Thyroid gland (tissue), 4 donors: ENCODE data around the gene TRIP12. TPM values are rescaled to one million over a fixed set of nuclear protein-coding genes. Genes with fewer than 3 reads are reported as not detected.
A peak's percentile ranks its signal among the peaks of the same experiment; 100 is the strongest.

Experiments used
- DNase-seq, 2 donors: peaks; one replicate each; pipeline ENCODE4 v3.0.0-alpha.2; 2019
- H3K27ac ChIP-seq, 3 donors: fragments of 200-600 bp; sonication (generic); 1 replicate in 2 of 3; 2 replicates in 1 of 3; pipeline ENCODE4 v1.5.1; 2016 to 2019; ENCODE audit warnings: mild to moderate bottlenecking in 1 of 3, moderate library complexity in 1 of 3
- H3K27me3 ChIP-seq: fragments of 200-600 bp; sonication (generic); one replicate; pipeline ENCODE4 v1.5.1; 2019
- H3K36me3 ChIP-seq, 2 donors: fragments of 200-600 bp; sonication (generic); one replicate each; pipeline ENCODE4 v1.5.1; 2016 to 2019
- H3K4me1 ChIP-seq, 2 donors: fragments of 200-600 bp; sonication (generic); one replicate each; pipeline ENCODE4 v1.5.1; 2017 to 2019
- H3K4me3 ChIP-seq, 3 donors: fragments of 200-600 bp; sonication (generic); replicated peaks in 1 of 3; 1 replicate in 2 of 3; 2 replicates in 1 of 3; pipeline ENCODE4 v1.5.1; 2016; ENCODE audit warnings: mild to moderate bottlenecking in 1 of 3
- H3K9me3 ChIP-seq: fragments of 200-600 bp; sonication (generic); one replicate; pipeline ENCODE4 v1.5.1; 2017
- CTCF ChIP-seq, 6 experiments: fragments of 200-600 bp in 3 of 6; fragments of 450-650 bp in 3 of 6; sonication (generic) in 3 of 6; IDR thresholded peaks; one replicate each; pipeline ENCODE4 v1.5.1; 2016 to 2019; ENCODE audit warnings: antibody characterized with exemption in 6 of 6, mild to moderate bottlenecking in 2 of 6, inconsistent platforms in 1 of 6, moderate library complexity in 1 of 6
- POLR2A ChIP-seq, 2 donors: fragments of 450-650 bp; IDR thresholded peaks; one replicate each; pipeline ENCODE4 v1.6.1; 2017; ENCODE audit warnings: antibody characterized with exemption in 2 of 2, mild to moderate bottlenecking in 2 of 2, moderate library complexity in 1 of 2
- WGBS, 2 donors: methylation state at CpG; one replicate each; pipeline ENCODE4 v1.1.5; 2017; 5-methylcytosine and 5-hydroxymethylcytosine counted together
- intact Hi-C: fragments of 100-400 bp; cut with DNase I; formaldehyde crosslinking; loops from one replicate; pipeline ENCODE4 v1.15.1; 2023
- total RNA-seq, 4 donors: library from RNA; depleted of rRNA; stranded (reverse); fragments of >200 nt; gene quantifications; one replicate each; pipeline ENCODE4 v1.2.3, GENCODE V29; 2016

TRIP12 gene
- total RNA-seq, 4 donors from 2014 or later = 155 to 273 (median 184) TPM

DNA sequence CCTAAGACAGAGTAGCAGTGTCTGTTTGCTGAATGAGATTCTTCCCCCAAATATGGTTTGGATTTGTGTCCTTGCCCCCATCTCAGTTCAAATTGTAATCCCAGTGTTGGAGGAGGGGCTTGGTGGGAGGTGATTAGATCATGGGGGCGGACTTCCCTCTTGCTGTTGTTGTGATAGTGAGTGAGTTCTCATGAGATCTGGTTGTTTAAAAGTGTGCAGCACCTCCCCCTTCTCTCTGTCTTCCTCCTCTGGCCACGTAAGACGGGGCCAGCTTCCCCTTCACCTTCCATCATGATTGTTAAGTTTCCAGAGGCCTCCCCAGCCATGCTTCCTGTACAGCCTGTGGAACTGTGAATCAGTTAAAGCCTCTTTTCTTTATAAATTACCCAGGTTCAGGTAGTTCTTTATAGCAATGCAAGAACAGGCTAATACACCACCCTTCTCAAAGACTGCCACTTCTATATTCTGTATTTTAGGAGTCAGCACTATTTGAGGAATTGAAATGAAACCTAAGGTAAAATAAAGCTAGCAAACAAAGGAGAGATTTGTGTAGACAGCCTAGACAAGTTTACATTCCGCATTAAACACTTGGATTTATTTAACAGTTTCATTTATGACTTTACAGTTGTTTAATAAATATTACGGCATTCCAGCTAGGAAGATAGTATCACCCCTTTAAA, 22.1 kb upstream of the TRIP12 start:
- DNase-seq = no peak
- no peaks in the 10 kb centered on the region for H3K27me3 ChIP-seq
- H3K27ac ChIP-seq = no peak overlapping the region

GRCh38 chr2:229943171-229943570, 21.4 kb upstream of the TRIP12 start:
- Histone ChIP-seq H3K27me3 (no peaks in the 10 kb centered on the region), H3K4me3 (no peak overlapping the region), H3K27ac (no peak overlapping the region), H3K36me3 (no peaks in the 10 kb centered on the region), H3K9me3 (no peaks in the 10 kb centered on the region), H3K4me1 (no peaks in the 10 kb centered on the region)
- TF ChIP-seq CTCF (IDR thresholded peaks at IDR 0.05) (no peak), POLR2A (IDR thresholded peaks at IDR 0.05) (no peak)
- no peak for DNase-seq
- WGBS, 2 donors = 92 to 100% methylated on average over 2 of the region's 2 CpGs
- intact Hi-C loops = no loop called here

More for the DNA sequence above, 22.1 kb upstream of the TRIP12 start:
- Histone ChIP-seq H3K4me3 (no peak overlapping the region), H3K4me1 (no peaks in the 10 kb centered on the region), H3K36me3 (no peaks in the 10 kb centered on the region), H3K9me3 (no peaks in the 10 kb centered on the region)
- 87 to 91% methylated on average over 5 of the region's 5 CpGs for WGBS, 2 donors
- TF ChIP-seq CTCF (IDR thresholded peaks at IDR 0.05) (no peak), POLR2A (IDR thresholded peaks at IDR 0.05) (no peak)
- intact Hi-C loops = no loop called here

- H3K27me3 ChIP-seq = no peaks in the 10 kb centered on the region
- no peaks in the 10 kb centered on the region for H3K36me3 ChIP-seq
- TF ChIP-seq CTCF (IDR thresholded peaks at IDR 0.05) (no peak), POLR2A (IDR thresholded peaks at IDR 0.05) (no peak)
- H3K4me3 ChIP-seq = no peak overlapping the region
- H3K9me3 ChIP-seq = no peaks in the 10 kb centered on the region
- WGBS, 2 donors = 96 to 97% methylated on average over 8 of the region's 8 CpGs
- H3K4me1 ChIP-seq = no peaks in the 10 kb centered on the region
- intact Hi-C loops = no loop called here
- no peak for DNase-seq
- H3K27ac ChIP-seq = no peak overlapping the region
Measured at GRCh38 chr2:229942671-229943070, 20.9 kb upstream of the TRIP12 start.

GRCh38 chr2:229937537-229937936, 15.7 kb upstream of the TRIP12 start:
- Histone ChIP-seq H3K9me3 (no peaks in the 10 kb centered on the region), H3K4me1 (no peaks in the 10 kb centered on the region), H3K27me3 (no peaks in the 10 kb centered on the region), H3K36me3 (no peaks in the 10 kb centered on the region), H3K27ac (no peak overlapping the region), H3K4me3 (no peak overlapping the region)
- WGBS, 2 donors = 89 to 94% methylated on average over 4 of the region's 4 CpGs
- intact Hi-C loops = no loop called here
- DNase-seq = no peak
- TF ChIP-seq POLR2A (IDR thresholded peaks at IDR 0.05) (no peak), CTCF (IDR thresholded peaks at IDR 0.05) (no peak)

DNA sequence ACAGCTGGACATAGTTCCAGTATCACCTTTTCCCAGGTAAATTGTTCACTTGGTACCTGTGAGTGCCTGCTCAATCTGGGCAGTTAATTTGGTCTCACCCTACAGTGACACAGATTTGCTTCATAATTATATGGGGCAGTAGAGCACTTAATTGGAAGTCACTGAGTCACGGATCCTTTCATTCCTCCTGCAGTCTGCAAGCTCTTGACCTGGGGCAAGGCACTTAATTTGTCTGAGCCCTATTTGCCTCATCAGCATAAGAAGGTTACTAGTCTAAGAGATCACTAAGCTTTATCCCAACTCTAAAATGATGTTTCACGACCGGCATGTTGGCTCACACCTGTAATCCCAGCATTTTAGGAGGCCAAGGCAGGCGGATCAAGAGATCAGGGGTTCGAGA, 9.4 kb upstream of the TRIP12 start:
- no peaks in the 10 kb centered on the region for H3K36me3 ChIP-seq
- peak overlapping the region in 1 of 3 donors; percentile 68 for H3K27ac ChIP-seq
- intact Hi-C loops = no loop called here
- no peaks in the 10 kb centered on the region for H3K27me3 ChIP-seq
- H3K4me3 ChIP-seq = no peak overlapping the region
- no peak for TF ChIP-seq CTCF (IDR thresholded peaks at IDR 0.05)
- TF ChIP-seq POLR2A (IDR thresholded peaks at IDR 0.05) = no peak
- H3K4me1 ChIP-seq = peaks cover 6 to 12% of the 10 kb centered on the region in 2 donors
- DNase-seq = no peak
- H3K9me3 ChIP-seq = no peaks in the 10 kb centered on the region
- WGBS, 2 donors = 82 to 92% methylated on average over 5 of the region's 5 CpGs
